Epithelial cell of esophagus (primary cell): Measurements from ENCODE around the gene KLHL36.
"Not testable (repeated sequence)": the region's sequence is repeated elsewhere in the genome, so short reads cannot be mapped to it uniquely, and the experiment has no call there.

Source experiments
- DNase-seq: peaks from one replicate; pipeline ENCODE4 v3.0.0; 2010; ENCODE audit warnings: low read depth
- H3K4me3 ChIP-seq: 2 replicates; pipeline ENCODE4 v1.5.1; 2011; ENCODE audit warnings: mild to moderate bottlenecking, low read length, control low read depth
- TF ChIP-seq, protein P1 (sequence below): IDR thresholded peaks from 2 replicates; pipeline ENCODE4 v1.5.1; 2011; ENCODE audit warnings: low read depth, mild to moderate bottlenecking, low read length, control low read depth, inconsistent platforms; ENCODE audit not compliant: insufficient read depth; ENCODE audit errors: missing control alignments

The KLHL36 gene

DNA sequence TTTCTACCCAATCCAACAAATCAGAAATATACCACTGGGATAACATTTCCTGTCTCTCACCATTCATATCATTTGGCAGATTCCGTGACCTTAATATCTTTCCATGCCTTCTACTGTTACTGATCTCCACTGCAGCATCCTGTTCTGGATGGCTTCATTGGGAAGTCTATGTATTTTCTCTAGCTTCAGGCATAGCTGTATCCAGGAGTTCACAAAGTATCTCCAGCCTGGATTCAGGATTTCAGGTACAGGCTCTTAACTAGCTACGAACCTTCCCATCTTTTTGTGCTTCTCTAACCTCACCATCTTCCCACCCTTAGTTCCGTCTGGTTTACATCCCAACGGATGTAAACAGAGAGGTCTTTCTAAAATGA, 36.3 kb downstream of the KLHL36 start:
- no peak for DNase-seq
- TF ChIP-seq, protein P1, sequence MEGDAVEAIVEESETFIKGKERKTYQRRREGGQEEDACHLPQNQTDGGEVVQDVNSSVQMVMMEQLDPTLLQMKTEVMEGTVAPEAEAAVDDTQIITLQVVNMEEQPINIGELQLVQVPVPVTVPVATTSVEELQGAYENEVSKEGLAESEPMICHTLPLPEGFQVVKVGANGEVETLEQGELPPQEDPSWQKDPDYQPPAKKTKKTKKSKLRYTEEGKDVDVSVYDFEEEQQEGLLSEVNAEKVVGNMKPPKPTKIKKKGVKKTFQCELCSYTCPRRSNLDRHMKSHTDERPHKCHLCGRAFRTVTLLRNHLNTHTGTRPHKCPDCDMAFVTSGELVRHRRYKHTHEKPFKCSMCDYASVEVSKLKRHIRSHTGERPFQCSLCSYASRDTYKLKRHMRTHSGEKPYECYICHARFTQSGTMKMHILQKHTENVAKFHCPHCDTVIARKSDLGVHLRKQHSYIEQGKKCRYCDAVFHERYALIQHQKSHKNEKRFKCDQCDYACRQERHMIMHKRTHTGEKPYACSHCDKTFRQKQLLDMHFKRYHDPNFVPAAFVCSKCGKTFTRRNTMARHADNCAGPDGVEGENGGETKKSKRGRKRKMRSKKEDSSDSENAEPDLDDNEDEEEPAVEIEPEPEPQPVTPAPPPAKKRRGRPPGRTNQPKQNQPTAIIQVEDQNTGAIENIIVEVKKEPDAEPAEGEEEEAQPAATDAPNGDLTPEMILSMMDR = no peak
- H3K4me3 ChIP-seq = no peak overlapping the region

DNA sequence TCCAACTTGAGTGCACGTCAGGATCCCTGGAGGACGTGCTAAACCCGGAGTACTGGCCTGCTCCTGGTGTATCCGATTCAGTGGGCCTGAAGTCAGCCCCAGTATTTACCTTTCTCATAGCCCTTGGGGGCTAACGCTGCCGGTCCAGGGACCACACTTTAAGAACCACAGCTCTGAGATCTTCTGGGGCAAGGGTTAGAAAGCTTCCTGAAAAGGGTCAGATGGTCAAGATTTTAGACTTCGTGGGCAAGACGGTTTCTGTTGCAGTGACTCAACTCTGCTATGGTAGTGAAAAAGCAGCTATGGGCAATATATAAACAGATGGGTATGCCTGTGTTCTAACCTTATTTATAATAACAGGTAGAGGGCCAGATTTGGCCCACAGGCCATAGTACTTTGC, 36.9 kb downstream of the KLHL36 start:
- no peak for DNase-seq
- TF ChIP-seq, protein P1 = no peak

DNA sequence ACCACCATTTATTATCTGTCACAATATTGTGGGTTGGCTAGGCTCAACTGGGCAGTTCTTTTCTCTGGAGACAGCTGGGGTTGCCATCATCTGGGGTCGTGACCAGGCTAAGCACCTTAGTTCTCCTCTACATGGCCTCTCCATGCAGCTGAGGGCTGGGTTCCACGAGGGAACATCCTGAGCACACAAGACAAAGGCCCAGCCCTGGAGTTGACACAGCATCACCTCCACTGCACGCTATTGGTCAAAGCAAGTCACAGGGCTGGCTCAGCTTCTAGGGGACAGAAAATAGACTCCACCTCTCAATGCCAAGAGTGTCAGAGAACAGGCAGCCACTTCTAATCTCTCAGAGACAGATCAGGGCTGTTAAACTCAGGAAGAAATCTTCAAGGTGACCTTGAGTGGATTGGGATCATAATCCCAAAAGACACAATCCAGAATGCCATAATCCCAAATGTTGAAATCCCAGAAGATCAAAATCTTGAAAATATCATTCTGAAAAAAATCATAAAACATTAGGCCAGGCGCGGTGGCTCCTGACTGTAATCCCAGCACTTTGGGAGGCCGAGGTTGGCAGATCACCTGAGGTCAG, 38.5 kb downstream of the KLHL36 start:
- H3K4me3 ChIP-seq = no peak overlapping the region
- TF ChIP-seq, protein P1 = no peak
- no peak for DNase-seq

More for the DNA sequence above, 36.9 kb downstream of the KLHL36 start:
- H3K4me3 ChIP-seq = no peak overlapping the region

DNA sequence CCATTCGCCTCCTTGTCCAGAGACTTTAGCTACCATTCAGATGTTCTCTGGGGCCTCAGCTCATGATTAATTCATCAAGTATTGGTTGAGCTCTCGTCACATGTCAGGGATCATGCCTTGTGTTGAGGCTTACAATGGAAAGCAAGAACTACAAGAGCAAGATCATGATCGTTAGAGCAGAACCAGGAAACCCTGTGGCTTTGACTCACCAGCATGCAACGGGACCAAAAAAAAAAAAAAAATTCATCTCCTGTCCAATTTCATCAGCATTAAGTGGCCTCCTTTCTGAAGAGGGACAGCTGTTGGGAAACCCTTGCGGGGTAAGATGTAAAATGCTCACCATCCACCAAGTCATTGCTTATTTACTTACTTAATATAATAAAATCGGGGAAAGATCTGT, 39.4 kb downstream of the KLHL36 start:
- TF ChIP-seq, protein P1 = no peak
- H3K4me3 ChIP-seq = no peak overlapping the region
- peak; percentile 92 for DNase-seq

DNA sequence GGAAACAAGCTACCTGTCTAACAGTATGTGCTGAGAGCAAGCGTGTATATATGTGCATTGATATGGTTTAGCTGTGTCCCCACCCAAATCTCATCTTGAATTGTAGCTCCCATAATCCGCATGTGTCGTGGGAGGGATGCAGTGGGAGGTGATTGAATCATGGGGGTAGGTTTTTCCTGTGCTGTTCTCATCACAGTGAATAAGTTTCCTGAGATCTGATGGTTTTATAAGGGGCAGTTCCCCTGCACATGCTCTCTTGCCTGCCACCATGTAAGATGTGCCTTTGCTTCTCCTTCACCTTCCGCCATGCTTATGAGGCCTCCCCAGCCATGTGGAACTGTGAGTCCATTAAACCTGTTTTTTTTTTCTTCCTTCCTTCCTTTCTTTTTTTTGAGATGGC, 39.9 kb downstream of the KLHL36 start:
- not testable (repeated sequence) for DNase-seq, H3K4me3 ChIP-seq

DNA sequence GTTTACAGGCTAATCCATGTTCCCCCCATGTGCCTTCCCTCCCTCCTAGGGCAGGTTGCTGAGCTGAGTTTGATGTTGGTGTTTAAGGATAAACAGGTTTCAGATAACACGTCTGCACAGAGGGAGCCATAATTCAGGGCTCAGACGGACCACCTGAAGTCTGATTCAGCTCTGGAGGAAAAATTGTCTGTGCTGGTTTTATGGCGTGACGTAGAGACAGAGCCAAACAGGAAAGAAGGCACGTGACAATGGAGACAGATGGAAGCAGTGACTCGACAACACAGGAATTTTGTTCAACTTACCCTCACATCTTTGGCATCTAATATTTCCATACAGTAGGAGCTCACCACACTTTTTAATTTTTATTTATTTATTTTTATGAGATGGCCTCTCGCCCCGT, 40.8 kb downstream of the KLHL36 start:
- no peak overlapping the region for H3K4me3 ChIP-seq
- TF ChIP-seq, protein P1 = no peak
- peak; percentile 77 for DNase-seq

DNA sequence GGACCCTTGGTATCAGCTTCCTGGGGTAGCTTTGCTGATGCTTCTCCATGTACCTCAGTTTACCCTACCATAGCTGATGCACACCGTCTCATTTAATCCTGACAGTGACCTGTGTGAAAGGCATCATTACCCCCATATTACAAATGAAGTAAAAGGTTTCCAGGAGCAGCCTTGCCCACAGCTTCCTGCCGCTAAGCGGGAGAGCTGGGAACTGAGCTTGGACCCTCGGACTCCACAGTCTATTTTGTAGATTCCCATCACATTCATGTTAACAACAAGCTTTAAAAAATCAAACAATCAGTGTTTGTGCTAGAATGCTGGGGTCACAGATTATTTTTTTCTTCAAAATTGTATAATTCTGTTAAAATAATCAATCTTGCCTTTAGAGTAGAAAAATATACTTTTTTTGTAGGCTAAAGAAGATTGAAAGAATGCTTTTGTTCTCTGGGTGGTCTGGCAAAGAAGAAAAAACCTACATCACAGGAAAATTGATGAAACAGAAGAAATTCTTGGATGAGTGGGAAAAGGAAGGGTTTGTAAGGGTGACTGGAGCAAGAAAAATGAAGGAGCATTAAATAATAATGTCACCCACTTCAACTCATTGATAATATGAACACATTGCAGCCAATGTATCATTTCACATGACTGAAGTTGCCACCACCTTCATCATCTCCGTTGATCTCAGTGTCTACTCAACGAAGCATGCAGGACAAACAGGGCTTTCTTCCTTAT, 41.9 kb downstream of the KLHL36 start:
- TF ChIP-seq, protein P1 = no peak
- DNase-seq = no peak
- H3K4me3 ChIP-seq = no peak overlapping the region
